Left renal cortex interstitium (tissue), 4 donors: ENCODE data around the gene DNASE1L1. TPM values are rescaled to one million over a fixed set of nuclear protein-coding genes. Genes with fewer than 3 reads are reported as not detected.
A peak's percentile ranks its signal among the peaks of the same experiment; 100 is the strongest.
"Not testable (repeated sequence)": the region's sequence is repeated elsewhere in the genome, so short reads cannot be mapped to it uniquely, and the experiment has no call there.

Source experiments
- DNase-seq, 4 donors: peaks; one replicate each; pipeline ENCODE4 v3.0.0-alpha.2; 2013; ENCODE audit warnings: low read depth in 4 of 4, low spot score in 2 of 4, missing footprints in 1 of 4
- polyA plus RNA-seq, 4 donors: library from polyadenylated mRNA; unstranded; fragments of 120-200 nt; gene quantifications; one replicate each; pipeline ENCODE4 v1.2.1, GENCODE V29; 2013; ENCODE audit not compliant: insufficient read length in 4 of 4

The DNASE1L1 gene
- polyA plus RNA-seq, 4 donors, result 13.2 to 14.8 (median 14.7) TPM

DNA sequence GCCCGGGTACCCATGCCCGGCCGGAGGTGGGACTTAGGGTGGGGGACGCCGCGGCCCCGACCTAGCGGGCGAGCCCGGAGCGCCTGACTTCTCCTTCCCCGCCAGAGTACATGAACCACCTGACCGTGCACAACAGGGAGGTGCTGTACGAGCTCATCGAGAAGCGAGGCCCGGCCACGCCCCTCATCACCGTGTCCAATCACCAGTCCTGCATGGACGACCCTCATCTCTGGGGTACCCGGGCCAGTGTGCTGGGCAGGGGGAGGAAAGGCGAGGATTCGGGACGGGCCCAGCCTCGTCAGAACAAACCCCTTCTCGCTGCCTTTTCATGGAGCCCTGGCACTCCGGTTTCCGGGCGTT is 2.9 kb upstream of the DNASE1L1 start:
- DNase-seq, result no peak

DNA sequence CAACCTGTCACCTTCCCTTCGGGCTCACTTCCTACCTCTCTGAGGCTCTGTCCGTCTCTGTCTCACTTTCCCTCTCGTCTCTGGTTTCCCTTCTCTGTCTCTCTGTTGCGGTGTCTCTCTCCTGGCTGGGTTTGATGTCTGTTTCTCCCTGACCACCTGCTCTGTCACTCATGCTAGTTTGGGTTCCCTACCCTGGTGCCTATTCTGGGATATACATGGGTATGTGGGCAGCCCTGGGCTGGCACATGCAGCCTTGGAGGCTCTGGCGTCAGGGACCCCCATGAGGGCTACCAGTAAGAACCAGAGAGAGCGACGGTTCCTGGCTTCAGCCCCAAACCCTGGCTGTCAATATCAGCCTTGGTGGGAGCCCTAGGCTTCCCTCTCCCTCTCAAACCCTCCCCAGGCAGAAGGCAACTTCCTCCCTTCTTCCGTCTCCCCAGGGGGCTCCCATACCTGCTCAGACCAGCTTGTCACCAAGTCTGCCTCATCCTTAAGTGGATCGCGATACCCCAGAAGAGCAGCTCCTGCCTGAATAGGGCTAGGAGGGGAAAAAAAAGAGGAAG is 314 bp downstream of the DNASE1L1 start:
- DNase-seq, result no peak

GRCh38 chrX:154404625-154405192 is 4.3 kb downstream of the DNASE1L1 start:
- DNase-seq, result no peak

- no peak for DNase-seq
Measured at GRCh38 chrX:154403858-154404257, 5.2 kb downstream of the DNASE1L1 start.

DNA sequence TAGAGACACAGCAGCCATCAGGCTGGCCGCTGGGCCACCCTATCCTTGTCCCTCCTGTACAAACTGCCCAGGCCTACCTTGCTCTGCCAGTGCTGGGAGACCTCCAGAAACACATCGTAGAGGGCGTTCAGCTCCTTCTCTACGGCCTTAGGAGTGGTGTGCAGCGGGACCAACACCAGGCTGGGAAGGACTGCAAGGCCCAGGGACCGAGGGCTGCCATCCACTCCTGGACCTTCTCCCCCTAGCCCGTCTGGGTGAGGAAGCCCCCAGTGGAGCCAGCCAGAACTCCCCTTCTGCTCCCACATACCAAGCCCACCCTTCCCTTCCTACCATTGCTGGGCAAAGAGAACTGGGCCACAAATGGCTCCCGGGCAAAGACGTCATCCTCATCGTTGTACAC is 5.9 kb downstream of the DNASE1L1 start:
- no peak for DNase-seq

GRCh38 chrX:154402622-154403127 is 6.4 kb downstream of the DNASE1L1 start:
- no peak for DNase-seq

DNA sequence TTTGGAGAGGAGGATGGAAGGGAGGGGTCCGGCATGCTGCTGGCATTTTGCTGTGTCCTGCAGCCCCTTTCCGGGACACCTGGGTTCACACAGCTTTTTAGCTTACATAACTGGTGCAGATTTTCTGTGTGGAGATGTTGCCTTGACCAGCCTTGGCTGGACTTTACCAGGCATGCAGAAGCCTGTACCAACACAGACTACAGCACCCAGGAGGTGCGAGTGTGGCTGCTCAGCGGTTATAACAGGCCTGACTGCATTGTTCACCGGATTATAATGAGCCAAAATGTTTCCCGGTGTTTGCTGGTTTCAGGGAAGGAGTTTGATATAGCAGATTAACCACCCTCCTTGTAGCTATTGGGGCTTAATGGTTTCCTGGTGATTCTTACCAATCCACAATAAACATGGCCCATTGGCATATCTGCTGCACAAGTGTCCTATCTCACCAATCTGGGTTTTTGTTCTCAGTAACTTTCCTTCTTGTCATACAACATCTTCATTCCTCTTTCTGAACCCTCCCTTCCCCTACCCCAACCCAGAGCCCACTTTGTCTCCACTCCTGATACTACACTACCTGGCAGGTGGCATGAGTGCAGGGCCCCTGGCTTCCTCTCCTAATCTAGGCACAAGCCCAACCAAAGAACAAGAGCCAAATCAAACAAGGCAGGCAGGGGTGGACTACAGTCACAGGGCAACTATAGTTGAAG is 7.0 kb downstream of the DNASE1L1 start:
- DNase-seq, result no peak

DNA sequence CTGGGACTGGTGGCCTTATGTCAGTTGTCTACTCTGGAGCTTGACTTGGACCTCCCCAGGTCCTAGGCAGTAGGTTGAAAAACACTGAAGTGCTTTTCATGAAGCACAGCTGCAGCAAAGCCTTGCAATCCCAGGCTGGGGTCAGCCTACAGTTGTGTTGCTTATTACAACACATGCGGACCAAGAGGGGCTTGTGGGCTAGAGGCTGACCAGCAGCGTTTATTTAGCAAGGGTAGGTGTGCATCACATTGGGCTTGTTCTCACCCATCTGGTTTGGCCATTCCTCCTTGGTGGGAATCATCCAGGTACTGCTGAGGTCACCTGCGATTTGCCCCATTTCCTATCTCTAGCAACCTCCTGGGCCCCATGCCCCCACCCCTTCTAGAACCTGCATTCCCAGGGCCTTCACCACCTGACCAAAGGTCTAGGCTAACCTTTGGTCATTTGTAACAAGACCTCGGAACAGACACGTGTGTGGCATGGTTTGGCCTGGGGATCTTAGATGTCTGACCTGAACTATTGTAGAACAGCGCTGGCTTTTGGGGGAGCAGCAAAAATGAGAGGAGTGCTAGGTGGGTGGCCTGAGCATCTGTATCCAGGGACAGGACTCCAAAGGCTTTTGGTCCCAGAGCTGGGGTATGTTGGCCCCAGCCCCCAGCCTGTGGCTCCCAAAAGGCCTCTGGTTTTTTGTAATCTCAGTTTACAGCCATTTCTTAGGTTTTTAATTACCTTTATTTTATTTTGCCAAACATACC is 7.8 kb downstream of the DNASE1L1 start:
- no peak for DNase-seq

- DNase-seq, result not testable (repeated sequence)
Measured at GRCh38 chrX:154400369-154400817, 8.7 kb downstream of the DNASE1L1 start.

DNA sequence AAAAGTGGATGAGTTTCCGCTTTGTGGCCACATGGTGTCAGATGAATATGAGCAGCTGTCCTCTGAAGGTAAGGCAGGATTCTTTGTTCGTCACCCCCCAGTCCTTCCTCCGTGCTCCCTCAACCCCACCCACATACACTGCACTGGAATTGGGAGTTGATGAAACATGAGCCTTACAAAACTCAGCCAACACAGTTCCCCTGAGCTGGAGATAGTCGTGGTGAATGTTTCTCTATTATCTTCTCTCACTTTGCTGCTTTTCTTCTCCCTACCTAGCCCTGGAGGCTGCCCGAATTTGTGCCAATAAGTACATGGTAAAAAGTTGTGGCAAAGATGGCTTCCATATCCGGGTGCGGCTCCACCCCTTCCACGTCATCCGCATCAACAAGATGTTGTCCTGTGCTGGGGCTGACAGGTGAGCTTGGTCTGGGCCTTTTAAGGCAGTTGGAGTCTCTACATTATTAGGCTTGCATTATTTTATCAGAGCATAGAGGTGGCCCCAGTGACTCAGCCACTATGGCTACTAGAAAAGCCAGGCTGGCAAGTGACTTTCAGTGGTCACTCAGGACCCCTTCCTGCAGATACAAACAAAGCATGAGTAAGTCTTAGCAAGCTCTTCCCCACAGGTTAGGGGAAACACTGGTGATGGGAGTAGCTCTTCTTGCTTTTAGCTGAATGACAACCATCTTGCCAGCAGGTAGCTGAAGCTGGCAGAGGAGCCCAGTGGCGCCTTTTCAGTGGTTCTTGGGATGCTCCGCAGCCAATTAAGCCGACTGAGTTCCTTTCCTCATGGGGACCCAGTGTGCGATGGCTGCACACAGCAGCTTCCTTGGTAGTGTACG is 9.3 kb downstream of the DNASE1L1 start:
- no peak for DNase-seq

DNA sequence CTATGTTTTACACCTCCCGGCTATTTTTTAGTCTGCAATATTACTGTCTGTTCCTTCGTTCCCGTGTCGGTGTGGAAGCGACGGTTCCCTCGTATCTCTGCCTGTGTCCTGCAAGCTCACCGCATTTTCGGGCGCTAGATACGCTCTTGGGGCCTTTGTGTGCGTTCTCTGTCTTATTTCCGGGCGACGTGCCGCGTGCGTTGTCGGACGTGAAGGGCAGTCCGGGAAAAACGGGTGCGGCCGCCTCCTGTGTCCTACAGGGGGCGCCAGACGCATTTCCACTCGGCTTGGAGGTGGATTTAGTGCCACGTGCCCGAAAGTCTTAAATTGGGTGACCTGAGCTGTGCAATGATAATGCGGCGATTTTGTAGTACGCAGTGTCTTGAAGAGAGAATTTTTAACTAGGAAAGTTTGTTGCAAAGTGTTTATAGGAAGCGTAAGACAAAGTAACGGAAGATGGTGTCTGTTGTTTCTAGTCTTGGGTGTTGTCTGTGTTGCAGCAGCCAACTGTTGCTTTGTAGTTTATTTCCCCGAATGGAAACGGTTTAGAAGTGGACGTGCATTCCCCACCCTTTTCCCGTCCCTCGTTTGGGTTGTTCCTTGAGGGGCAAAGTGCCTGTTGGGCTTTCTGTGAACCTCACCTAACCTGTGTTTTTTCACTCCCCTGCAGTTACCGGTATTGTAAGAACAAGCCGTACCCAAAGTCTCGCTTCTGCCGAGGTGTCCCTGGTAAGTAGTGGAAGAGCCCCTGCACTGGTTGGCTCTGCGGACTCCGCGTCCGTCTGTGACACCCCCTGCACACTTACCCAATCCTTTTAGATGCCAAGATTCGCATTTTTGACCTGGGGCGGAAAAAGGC is 10.2 kb downstream of the DNASE1L1 start:
- no peak for DNase-seq

DNA sequence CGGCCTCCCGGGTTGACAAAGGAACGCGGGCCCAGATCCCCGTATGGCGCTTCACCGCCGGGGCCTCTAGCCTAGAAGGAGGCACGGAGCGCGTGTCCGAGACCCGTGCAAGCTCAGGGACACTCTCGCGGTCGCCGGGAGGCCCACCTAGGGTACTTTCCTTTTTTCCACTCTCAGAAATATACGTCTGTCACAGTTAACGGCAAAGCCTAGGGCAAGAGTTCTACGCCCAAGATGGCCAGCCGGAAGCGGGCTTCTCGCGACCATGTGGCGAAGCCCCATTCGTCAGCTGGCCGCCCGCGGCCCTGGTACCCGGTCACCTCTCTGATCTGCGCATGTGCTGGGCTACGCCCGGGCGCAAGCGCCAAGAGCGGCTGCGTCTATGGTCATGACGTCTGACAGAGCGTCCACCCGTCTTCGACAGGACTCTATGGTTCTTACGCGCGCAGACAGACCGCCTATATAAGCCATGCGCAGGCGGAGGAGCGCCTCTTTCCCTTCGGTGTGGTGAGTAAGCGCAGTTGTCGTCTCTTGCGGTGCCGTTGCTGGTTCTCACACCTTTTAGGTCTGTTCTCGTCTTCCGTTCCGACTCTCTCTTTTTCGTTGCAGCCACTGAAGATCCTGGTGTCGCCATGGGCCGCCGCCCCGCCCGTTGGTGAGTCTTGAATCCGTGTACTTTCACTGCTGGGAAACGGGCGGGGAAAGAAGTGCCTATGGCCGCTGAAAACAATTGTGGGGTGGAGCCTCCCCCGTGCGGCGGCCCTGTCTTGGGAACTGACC is 11.0 kb downstream of the DNASE1L1 start, which contains the start of gene RPL10:
Gene RPL10, plus strand, starts transcription at position 490 of the 780 bp plus-strand sequence. Its CDS starts 143 bp downstream, at position 633.
- DNase-seq, result peak; percentile 70 to 88 (median 80)

DNA sequence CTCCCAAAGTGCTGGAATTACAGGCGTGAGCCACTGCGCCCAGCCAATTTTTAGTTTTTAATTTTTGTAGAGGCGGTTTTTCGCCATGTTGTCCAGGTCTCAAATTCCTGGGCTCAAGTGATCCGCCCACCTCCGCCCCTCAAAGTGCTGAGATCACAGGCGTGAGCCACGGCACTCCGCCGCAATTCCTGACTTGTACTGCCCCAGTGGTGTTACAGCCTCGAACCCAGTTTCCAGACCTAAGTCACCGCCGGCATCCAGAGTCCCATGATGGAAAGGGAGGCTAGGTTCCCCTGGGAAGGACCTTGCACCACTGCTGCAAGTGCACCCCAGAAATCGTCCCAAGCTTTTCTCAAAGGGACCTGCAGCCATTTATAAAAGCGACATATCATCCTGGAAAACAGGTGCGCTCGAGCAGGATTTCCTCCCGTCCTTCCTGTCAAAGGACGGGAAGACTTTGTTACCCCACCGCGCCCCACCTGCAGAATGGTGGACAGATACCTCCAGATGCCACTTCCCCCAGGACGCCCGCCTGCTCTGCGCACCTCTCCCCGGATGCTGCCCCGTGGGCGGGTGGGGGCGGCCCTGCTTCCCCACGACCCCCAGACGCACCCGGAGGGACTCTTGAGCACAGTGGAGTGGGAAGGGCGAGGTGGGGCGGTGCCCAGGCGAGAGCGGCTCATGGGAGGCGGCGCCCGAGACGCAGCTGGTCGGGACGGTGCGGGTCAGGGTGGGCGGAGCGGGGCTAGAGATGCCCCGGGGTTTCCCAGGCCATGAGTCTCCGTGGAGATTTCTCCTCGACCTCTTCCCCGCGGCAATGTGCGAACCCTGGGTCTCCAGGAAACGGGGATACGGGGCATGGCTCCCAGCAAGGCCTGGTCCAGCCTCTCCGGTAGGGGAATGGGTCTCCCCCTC is 11.8 kb downstream of the DNASE1L1 start:
- no peak for DNase-seq

- not testable (repeated sequence) for DNase-seq
Measured at GRCh38 chrX:154396363-154396762, 12.7 kb downstream of the DNASE1L1 start.

DNA sequence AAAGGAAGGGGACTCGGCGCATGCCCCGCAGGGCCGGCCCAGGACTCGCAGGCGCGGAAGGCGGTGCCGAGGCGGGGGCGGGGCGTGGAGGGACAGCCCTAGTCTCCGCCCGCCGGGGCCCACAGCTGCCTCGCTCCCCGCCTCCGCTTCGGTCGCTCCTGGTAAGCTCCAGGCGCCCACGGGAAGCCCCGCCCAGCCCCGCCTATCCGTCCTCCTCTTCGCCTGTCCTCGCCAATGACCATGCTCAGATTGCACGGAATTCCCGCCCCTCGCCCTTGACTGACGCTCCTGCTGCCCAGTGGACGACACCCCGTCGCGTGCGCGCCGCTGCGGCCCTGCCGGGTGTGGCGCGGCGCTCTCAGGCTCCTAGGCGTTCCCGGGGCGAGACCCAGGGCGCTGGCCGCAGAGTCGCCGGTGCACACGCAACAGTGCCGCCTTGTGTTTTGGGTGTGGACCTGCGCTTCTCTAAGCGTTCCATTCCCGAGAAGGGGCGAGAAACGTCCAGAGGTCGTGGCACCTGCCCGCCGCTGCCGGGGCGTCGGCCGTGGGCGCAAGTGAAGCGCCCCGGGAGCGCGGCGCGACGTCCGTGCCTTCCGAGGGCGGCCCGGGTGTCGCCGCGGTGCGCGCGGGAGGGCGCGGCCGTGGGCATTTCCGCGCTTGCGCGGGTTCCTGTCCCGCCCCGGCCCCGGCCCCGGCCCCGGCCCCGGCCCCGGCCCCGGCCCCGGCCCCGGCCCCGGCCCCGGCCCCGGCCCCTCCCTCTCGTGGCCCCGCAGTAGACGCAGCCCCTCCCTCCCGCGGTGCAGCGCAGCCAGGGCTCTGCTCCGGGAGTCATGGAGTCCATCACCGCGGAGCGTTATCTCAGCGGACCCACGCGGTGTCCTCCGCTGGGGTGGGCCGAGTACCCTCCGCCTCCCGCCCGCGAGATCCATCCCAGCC is 19.0 kb downstream of the DNASE1L1 start:
- not testable (repeated sequence) for DNase-seq

GRCh38 chrX:154388649-154389048 is 20.4 kb downstream of the DNASE1L1 start:
- not testable (repeated sequence) for DNase-seq
